Brain microvascular endothelial cell (primary cell): ENCODE data around the gene EYS.
"Not testable (repeated sequence)": the region's sequence is repeated elsewhere in the genome, so short reads cannot be mapped to it uniquely, and the experiment has no call there.

Source experiments
- DNase-seq: peaks from one replicate; pipeline ENCODE4 v3.0.0-alpha.2; 2020
- H3K27ac ChIP-seq: fragments of 250-450 bp; sonication (Bioruptor Pico); 2 replicates; pipeline ENCODE4 v1.5.1; 2020; ENCODE audit warnings: mild to moderate bottlenecking, moderate library complexity
- H3K27me3 ChIP-seq: fragments of 250-450 bp; sonication (Bioruptor Pico); replicated peaks from 2 replicates; pipeline ENCODE4 v1.5.1; 2020; ENCODE audit warnings: mild to moderate bottlenecking
- H3K36me3 ChIP-seq: fragments of 250-450 bp; sonication (Bioruptor Pico); replicated peaks from 2 replicates; pipeline ENCODE4 v1.5.1; 2020; ENCODE audit warnings: mild to moderate bottlenecking
- H3K4me3 ChIP-seq: 2 replicates; pipeline ENCODE4 v1.5.1; 2011; ENCODE audit warnings: low read depth, mild to moderate bottlenecking, control low read depth, low read length, moderate library complexity
- in situ Hi-C: cut with HindIII; loops from 2 replicates; pipeline ENCODE4 v1.10.0; 2017; ENCODE audit warnings: low sequenced_read_pairs, low pct_ligation_motif_present
- TF ChIP-seq, protein P1 (sequence below): IDR thresholded peaks from 2 replicates; pipeline ENCODE4 v1.5.1; 2011; ENCODE audit warnings: low read depth, mild to moderate bottlenecking, moderate library complexity, low read length, control low read depth, inconsistent platforms; ENCODE audit errors: missing control alignments

Gene EYS

GRCh38 chr6:64255000-64255399 is 1452.0 kb downstream of the EYS start:
- no peak overlapping the region for H3K27ac ChIP-seq
- no peak for DNase-seq
- TF ChIP-seq, protein P1, sequence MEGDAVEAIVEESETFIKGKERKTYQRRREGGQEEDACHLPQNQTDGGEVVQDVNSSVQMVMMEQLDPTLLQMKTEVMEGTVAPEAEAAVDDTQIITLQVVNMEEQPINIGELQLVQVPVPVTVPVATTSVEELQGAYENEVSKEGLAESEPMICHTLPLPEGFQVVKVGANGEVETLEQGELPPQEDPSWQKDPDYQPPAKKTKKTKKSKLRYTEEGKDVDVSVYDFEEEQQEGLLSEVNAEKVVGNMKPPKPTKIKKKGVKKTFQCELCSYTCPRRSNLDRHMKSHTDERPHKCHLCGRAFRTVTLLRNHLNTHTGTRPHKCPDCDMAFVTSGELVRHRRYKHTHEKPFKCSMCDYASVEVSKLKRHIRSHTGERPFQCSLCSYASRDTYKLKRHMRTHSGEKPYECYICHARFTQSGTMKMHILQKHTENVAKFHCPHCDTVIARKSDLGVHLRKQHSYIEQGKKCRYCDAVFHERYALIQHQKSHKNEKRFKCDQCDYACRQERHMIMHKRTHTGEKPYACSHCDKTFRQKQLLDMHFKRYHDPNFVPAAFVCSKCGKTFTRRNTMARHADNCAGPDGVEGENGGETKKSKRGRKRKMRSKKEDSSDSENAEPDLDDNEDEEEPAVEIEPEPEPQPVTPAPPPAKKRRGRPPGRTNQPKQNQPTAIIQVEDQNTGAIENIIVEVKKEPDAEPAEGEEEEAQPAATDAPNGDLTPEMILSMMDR, result no peak
- in situ Hi-C loops, result no loop called here
- no peak overlapping the region for H3K4me3 ChIP-seq
- H3K36me3 ChIP-seq, result no peaks in the 10 kb centered on the region
- no peaks in the 10 kb centered on the region for H3K27me3 ChIP-seq

GRCh38 chr6:64254558-64254957 is 1452.5 kb downstream of the EYS start:
- in situ Hi-C loops, result no loop called here
- no peaks in the 10 kb centered on the region for H3K27me3 ChIP-seq
- no peak overlapping the region for H3K27ac ChIP-seq
- TF ChIP-seq, protein P1, result no peak
- H3K36me3 ChIP-seq, result no peaks in the 10 kb centered on the region
- no peak overlapping the region for H3K4me3 ChIP-seq
- DNase-seq, result no peak

- H3K27me3 ChIP-seq, result no peaks in the 10 kb centered on the region
- in situ Hi-C loops, result no loop called here
- no peak overlapping the region for H3K27ac ChIP-seq
- no peak overlapping the region for H3K4me3 ChIP-seq
- H3K36me3 ChIP-seq, result no peaks in the 10 kb centered on the region
- DNase-seq, result no peak
- TF ChIP-seq, protein P1, result no peak
Measured at GRCh38 chr6:64252256-64252655, 1454.8 kb downstream of the EYS start.

DNA sequence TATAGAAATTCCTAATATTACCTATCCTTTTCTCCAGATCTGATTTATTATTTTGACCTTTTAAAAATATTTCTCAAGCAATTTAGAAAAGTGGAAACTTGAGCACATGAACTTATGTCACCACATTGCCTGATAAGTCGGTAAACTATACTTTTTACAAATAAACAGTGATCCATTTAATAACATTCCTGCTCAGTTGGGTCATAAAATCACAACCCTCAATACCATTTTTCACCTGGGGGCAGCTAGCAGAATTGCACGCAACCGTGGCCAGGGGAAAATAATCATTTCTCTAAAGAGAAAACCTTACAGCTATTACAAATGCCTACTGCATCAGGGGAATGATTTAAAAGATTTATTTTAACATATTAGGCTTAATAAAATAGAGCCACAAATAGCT is 1456.9 kb downstream of the EYS start:
- in situ Hi-C loops, result no loop called here
- no peak for DNase-seq
- TF ChIP-seq, protein P1, result peak; percentile 41

GRCh38 chr6:64249115-64249514 is 1457.9 kb downstream of the EYS start:
- Histone ChIP-seq H3K36me3 (no peaks in the 10 kb centered on the region), H3K4me3 (no peak overlapping the region), H3K27ac (no peak overlapping the region), H3K27me3 (no peaks in the 10 kb centered on the region)
- TF ChIP-seq, protein P1, result no peak
- no peak for DNase-seq
- in situ Hi-C loops, result no loop called here

More for the DNA sequence above, 1456.9 kb downstream of the EYS start:
- Histone ChIP-seq H3K4me3 (no peak overlapping the region), H3K27ac (no peak overlapping the region), H3K36me3 (no peaks in the 10 kb centered on the region), H3K27me3 (no peaks in the 10 kb centered on the region)

GRCh38 chr6:64243618-64244017 is 1463.4 kb downstream of the EYS start:
- no peak for DNase-seq
- no peak overlapping the region for H3K27ac ChIP-seq
- no peak overlapping the region for H3K4me3 ChIP-seq
- TF ChIP-seq, protein P1, result no peak
- in situ Hi-C loops, result no loop called here
- H3K27me3 ChIP-seq, result no peaks in the 10 kb centered on the region
- H3K36me3 ChIP-seq, result no peaks in the 10 kb centered on the region

DNA sequence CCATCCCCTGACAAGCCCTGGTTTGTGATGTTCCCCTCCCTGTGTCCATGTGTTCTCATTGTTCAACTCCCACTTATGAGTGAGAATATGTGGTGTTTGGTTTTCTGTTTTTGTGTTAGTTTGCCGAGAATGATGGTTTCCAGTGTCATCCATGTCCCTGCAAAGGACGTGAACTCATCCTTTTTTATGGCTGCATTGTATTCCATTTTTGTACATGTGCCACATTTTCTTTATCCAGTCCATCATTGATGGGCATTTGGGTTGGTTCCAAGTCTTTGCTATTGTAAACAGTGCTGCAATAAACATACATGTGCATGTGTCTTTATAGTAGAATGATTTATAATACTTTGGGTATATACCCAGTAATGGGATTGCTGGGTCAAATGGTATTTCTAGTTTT is 1468.1 kb downstream of the EYS start:
- DNase-seq, in situ Hi-C loops, H3K4me3 ChIP-seq, H3K27ac ChIP-seq, H3K27me3 ChIP-seq, H3K36me3 ChIP-seq: not testable (repeated sequence)
